Right atrium auricular region (tissue), 2 donors: ENCODE results near the gene TAGLN3. TPM values are rescaled to one million over a fixed set of nuclear protein-coding genes. Genes with fewer than 3 reads are reported as not detected.

Experiments
- DNase-seq: peaks from one replicate; pipeline ENCODE4 v3.0.0-alpha.2; 2019; ENCODE audit warnings: low spot score
- H3K27ac ChIP-seq, 2 donors: fragments of 200-600 bp; sonication (generic); 1 replicate in 1 of 2; 2 replicates in 1 of 2; pipeline ENCODE4 v1.5.1; 2016 to 2019
- H3K27me3 ChIP-seq, 2 donors: fragments of 200-600 bp; sonication (generic); one replicate each; pipeline versions ENCODE4 v1.5.1 to v1.6.0; 2017 to 2019
- H3K36me3 ChIP-seq: fragments of 200-600 bp; sonication (generic); one replicate; pipeline ENCODE4 v1.5.1; 2016
- H3K4me1 ChIP-seq, 2 donors: fragments of 200-600 bp; sonication (generic); one replicate each; pipeline versions ENCODE4 v1.5.1 to v1.6.0; 2017 to 2019
- H3K4me3 ChIP-seq, 2 donors: fragments of 200-600 bp; sonication (generic); 1 replicate in 1 of 2; 2 replicates in 1 of 2; pipeline ENCODE4 v1.5.1; 2017 to 2019; ENCODE audit warnings: mild to moderate bottlenecking in 1 of 2, moderate library complexity in 1 of 2
- H3K9me3 ChIP-seq, 2 donors: fragments of 200-600 bp; sonication (generic); one replicate each; pipeline ENCODE4 v1.5.1; 2019
- total RNA-seq, 2 donors: library from RNA; depleted of rRNA; stranded (reverse); fragments of >200 nt; gene quantifications; one replicate each; pipeline ENCODE4 v1.1.0, GENCODE V29; 2016
- TF ChIP-seq, protein P1 (sequence below), 2 donors: fragments of 200-600 bp; sonication (generic); IDR thresholded peaks; one replicate each; pipeline ENCODE4 v1.5.1; 2019; ENCODE audit warnings: antibody characterized with exemption in 2 of 2

The TAGLN3 gene
- total RNA-seq, 2 donors from 2014 or later, result not detected

DNA sequence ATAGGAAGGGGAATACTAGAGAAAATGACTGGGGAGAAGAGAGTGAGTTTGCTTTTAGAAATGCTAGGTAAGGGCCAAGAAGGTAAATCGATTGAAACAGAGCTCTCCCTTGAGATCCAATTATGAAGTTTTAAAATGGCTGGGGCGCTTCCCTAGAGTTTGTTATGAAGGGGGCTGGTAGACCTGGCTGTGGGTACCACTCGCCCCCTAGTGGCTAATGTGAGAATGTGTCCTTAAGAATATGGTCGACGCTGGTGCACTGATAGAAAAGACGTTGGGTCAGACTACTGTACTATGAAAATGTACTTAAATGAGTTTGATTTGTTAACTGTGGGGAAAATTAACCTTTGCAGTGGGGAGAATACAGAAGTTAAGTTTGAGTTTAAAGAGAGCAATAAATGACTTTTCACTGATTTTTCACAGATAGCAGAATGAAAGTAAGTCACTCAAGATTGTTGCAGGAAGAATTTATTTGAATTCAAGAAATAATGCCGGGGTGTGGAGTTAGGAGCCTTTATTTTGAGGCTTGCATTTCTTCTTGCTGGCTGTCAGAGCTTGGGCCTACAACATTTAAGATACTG is 45.0 kb downstream of the TAGLN3 start:
- Histone ChIP-seq H3K27ac (no peak overlapping the region), H3K27me3 (peaks cover 0 to 4% of the 10 kb centered on the region in 2 donors), H3K36me3 (no peaks in the 10 kb centered on the region), H3K4me1 (no peaks in the 10 kb centered on the region), H3K9me3 (no peaks in the 10 kb centered on the region), H3K4me3 (no peak overlapping the region)
- TF ChIP-seq, protein P1, sequence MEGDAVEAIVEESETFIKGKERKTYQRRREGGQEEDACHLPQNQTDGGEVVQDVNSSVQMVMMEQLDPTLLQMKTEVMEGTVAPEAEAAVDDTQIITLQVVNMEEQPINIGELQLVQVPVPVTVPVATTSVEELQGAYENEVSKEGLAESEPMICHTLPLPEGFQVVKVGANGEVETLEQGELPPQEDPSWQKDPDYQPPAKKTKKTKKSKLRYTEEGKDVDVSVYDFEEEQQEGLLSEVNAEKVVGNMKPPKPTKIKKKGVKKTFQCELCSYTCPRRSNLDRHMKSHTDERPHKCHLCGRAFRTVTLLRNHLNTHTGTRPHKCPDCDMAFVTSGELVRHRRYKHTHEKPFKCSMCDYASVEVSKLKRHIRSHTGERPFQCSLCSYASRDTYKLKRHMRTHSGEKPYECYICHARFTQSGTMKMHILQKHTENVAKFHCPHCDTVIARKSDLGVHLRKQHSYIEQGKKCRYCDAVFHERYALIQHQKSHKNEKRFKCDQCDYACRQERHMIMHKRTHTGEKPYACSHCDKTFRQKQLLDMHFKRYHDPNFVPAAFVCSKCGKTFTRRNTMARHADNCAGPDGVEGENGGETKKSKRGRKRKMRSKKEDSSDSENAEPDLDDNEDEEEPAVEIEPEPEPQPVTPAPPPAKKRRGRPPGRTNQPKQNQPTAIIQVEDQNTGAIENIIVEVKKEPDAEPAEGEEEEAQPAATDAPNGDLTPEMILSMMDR (IDR thresholded peaks at IDR 0.05), result peak; percentile 89 to 93
- no peak for DNase-seq

- no peak overlapping the region for H3K27ac ChIP-seq
- H3K4me3 ChIP-seq, result no peak overlapping the region
- H3K27me3 ChIP-seq, result peaks cover 4 to 6% of the 10 kb centered on the region in 2 donors
- H3K9me3 ChIP-seq, result no peaks in the 10 kb centered on the region
- TF ChIP-seq, protein P1 (IDR thresholded peaks at IDR 0.05), result no peak
- no peak for DNase-seq
- no peaks in the 10 kb centered on the region for H3K4me1 ChIP-seq
- H3K36me3 ChIP-seq, result no peaks in the 10 kb centered on the region
These were observed 47.9 kb downstream of the TAGLN3 start for GRCh38 chr3:112046599-112046998.

DNA sequence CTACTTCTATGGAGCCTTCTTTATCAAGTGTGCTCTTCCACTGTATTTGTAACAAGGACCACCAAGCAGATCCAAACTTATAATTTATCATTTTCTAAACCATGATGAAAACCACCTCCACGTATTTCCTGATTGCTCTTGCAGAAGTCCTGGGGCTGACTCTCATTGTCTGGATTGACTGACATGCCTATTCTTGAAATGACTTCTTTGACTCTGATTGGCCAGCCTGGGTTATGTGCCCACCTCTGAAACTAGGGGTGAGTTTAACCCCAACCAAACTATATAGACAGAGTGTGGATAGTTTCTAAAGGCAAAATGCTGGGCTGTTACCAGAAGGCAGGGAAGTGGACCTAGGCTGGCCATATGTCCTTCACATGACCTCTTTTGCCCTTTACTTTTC is 48.5 kb downstream of the TAGLN3 start:
- DNase-seq, result no peak
- TF ChIP-seq, protein P1 (IDR thresholded peaks at IDR 0.05), result no peak
- no peaks in the 10 kb centered on the region for H3K4me1 ChIP-seq
- no peaks in the 10 kb centered on the region for H3K9me3 ChIP-seq
- no peaks in the 10 kb centered on the region for H3K36me3 ChIP-seq
- peaks cover 4 to 6% of the 10 kb centered on the region in 2 donors for H3K27me3 ChIP-seq
- H3K4me3 ChIP-seq, result no peak overlapping the region
- H3K27ac ChIP-seq, result no peak overlapping the region

DNA sequence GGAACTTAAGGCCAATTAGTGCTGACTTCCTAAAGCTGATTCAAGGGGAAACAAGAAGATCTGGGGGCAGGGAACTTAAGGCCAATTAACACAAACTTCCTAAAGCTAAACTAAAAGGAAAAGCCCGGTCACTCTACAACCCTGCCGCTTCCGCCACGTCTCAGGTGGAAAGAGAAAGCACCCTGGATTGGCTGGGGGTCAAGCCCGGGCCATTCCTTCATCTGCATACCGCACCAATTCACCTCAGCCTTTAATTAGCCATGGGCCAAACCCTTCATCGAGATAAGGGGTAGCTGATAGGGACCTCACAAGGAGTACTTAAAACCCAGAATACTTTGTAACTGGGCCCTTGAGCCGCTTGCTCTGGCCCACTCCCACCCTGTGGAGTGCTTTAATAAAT is 50.2 kb downstream of the TAGLN3 start:
- Histone ChIP-seq H3K27me3 (peaks cover 4 to 6% of the 10 kb centered on the region in 2 donors), H3K4me1 (no peaks in the 10 kb centered on the region), H3K4me3 (no peak overlapping the region), H3K27ac (no peak overlapping the region), H3K9me3 (no peaks in the 10 kb centered on the region), H3K36me3 (no peaks in the 10 kb centered on the region)
- DNase-seq, result no peak
- TF ChIP-seq, protein P1 (IDR thresholded peaks at IDR 0.05), result no peak

GRCh38 chr3:112053229-112053628 is 54.5 kb downstream of the TAGLN3 start:
- DNase-seq, result no peak
- peaks cover 0 to 6% of the 10 kb centered on the region in 2 donors for H3K27me3 ChIP-seq
- no peaks in the 10 kb centered on the region for H3K4me1 ChIP-seq
- no peaks in the 10 kb centered on the region for H3K36me3 ChIP-seq
- no peaks in the 10 kb centered on the region for H3K9me3 ChIP-seq
- TF ChIP-seq, protein P1 (IDR thresholded peaks at IDR 0.05), result no peak
- H3K4me3 ChIP-seq, result no peak overlapping the region
- no peak overlapping the region for H3K27ac ChIP-seq

DNA sequence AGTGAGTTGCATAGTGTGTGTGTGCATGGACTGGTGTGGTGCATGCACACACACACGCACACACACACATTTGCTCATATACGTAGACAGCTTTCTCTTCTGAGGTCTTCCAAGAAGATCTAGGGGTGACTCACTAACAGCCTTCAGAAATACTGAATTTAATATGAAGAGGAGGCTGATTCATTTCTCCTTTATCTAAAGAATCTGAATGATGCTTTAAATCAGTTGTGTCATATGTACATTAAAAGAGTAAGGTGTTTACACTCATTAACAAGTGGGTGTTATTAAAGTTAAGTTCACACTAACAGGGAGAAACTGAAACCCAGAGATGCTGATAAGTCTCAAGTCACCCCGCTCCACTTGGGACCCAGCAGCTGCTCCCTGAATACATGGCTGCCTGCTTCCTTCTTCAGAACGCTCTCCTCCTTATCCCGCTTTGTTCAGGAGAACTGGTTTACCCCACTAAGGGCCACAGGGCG is 57.8 kb downstream of the TAGLN3 start:
- no peak overlapping the region for H3K4me3 ChIP-seq
- no peak overlapping the region for H3K27ac ChIP-seq
- H3K36me3 ChIP-seq, result no peaks in the 10 kb centered on the region
- no peak for DNase-seq
- H3K9me3 ChIP-seq, result no peaks in the 10 kb centered on the region
- H3K27me3 ChIP-seq, result no peaks in the 10 kb centered on the region
- no peaks in the 10 kb centered on the region for H3K4me1 ChIP-seq
- TF ChIP-seq, protein P1 (IDR thresholded peaks at IDR 0.05), result no peak
